HUES48 (cell line): ENCODE data around the gene PSEN2.

Experiments used
- H3K27ac ChIP-seq: one replicate; pipeline ENCODE4 v1.7.0; 2013; ENCODE audit warnings: low read depth, low read length, inconsistent platforms
- H3K27me3 ChIP-seq: 2 replicates; pipeline ENCODE4 v1.6.1; 2013; ENCODE audit warnings: mild to moderate bottlenecking, low read length; ENCODE audit not compliant: control insufficient read depth, insufficient read depth
- H3K36me3 ChIP-seq: 2 replicates; pipeline ENCODE4 v1.6.1; 2013; ENCODE audit warnings: low read length; ENCODE audit not compliant: control insufficient read depth, insufficient read depth
- H3K4me1 ChIP-seq: 2 replicates; pipeline ENCODE4 v1.6.1; 2013; ENCODE audit warnings: mild to moderate bottlenecking, low read length; ENCODE audit not compliant: control insufficient read depth, insufficient read depth
- H3K4me3 ChIP-seq: 2 replicates; pipeline ENCODE4 v1.5.1; 2013; ENCODE audit warnings: mild to moderate bottlenecking, low read depth, low read length
- H3K9ac ChIP-seq: 2 replicates; pipeline ENCODE4 v1.6.1; 2013; ENCODE audit warnings: mild to moderate bottlenecking, low read depth, low read length, moderate library complexity
- H3K9me3 ChIP-seq: 2 replicates; pipeline ENCODE4 v1.6.1; 2013; ENCODE audit warnings: low read length; ENCODE audit not compliant: control insufficient read depth, insufficient read depth

Gene PSEN2

DNA sequence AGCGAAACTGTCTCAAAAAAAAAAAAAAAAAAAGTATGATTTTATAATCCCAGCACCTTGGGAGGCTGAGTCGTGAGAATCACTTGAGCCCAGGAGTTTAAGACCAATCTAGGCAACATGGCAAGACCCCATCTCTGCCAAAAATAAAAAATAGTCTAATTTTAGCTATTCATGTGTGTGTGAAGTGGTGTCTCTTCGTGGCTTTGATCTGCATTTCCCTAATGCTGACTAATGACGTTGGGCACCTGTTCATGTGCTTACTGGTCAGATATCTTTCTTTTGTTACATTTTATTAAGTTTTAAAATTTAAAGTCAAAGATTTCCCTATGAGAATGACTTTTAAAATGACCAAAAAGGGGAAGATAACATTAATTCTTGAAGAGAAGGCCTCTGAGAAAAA is 31.0 kb downstream of the PSEN2 start:
- no peak overlapping the region for H3K4me3 ChIP-seq
- H3K27ac ChIP-seq = no peak overlapping the region
- H3K9me3 ChIP-seq = no peaks in the 10 kb centered on the region
- H3K27me3 ChIP-seq = no peaks in the 10 kb centered on the region
- peaks cover 21% of the 10 kb centered on the region for H3K36me3 ChIP-seq
- H3K9ac ChIP-seq = no peak overlapping the region
- no peaks in the 10 kb centered on the region for H3K4me1 ChIP-seq

DNA sequence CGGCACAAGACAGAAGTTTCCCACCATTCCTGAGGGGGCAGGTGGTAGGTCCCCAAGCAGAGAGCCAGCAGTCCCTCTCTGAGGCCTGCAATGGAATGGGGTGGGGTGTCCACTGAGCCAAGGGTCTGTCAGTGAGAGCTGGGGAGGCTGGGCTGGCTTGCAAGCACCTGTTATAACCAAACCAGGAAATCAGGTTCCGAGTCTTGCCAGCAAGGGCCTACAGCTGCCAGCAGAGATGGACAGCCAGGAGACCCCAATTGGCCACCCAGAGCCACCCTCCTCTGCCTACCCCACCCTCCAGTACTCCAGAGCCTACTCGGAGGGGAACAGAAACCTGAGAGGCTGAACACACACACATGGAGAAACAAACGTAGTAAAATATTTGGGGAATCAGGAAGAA is 32.2 kb downstream of the PSEN2 start:
- Histone ChIP-seq H3K4me3 (no peak overlapping the region), H3K36me3 (peaks cover 21% of the 10 kb centered on the region), H3K9ac (no peak overlapping the region), H3K4me1 (no peaks in the 10 kb centered on the region), H3K27me3 (no peaks in the 10 kb centered on the region), H3K9me3 (no peaks in the 10 kb centered on the region), H3K27ac (no peak overlapping the region)

DNA sequence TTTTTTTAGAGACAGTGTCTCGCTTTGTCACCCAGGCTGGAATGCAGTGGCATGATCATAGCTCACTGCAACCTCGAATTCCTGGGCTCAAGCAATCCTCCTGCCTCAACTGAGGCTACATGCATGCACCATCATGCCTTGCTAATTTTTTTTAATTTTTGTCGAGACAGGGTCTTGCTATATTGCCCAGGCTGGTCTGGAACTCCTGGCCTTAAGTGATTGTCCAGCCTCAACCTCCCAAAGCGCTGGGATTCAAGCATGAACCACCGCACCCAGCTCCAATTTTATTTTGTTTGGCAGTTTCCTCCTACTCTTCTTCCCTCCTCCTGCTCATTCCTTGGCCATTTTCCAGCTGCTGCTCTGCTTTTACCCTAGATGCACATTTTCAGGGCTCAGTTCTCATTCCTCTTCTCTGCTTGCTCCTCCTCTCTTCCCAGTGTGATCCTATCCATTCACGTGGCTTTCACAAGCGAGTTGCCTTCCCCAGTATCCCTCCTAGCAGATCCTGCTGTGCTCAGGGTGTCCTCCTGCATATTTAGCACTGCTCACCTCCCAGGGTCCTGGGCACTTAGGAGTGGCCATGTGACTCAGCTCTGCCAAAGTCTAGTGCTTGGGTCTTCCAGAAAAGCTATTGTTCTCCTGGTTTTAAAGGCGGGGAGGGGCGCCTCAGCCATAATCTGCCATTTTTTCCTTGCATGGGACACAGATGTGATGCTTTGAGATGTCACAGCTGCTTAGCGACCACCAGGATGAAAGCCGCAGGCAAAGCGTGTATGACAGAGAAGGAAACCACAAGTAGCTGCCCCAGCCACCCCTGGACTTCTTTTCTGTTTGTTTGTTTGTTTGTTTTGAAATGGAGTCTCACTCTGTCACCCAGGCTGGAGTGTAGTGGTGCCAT is 33.7 kb downstream of the PSEN2 start:
- Histone ChIP-seq H3K9ac (no peak overlapping the region), H3K27me3 (no peaks in the 10 kb centered on the region), H3K4me1 (no peaks in the 10 kb centered on the region), H3K9me3 (no peaks in the 10 kb centered on the region), H3K27ac (no peak overlapping the region), H3K4me3 (no peak overlapping the region), H3K36me3 (peaks cover 21% of the 10 kb centered on the region)

- Histone ChIP-seq H3K4me3 (no peak overlapping the region), H3K4me1 (no peaks in the 10 kb centered on the region), H3K27ac (no peak overlapping the region), H3K36me3 (peaks cover 14% of the 10 kb centered on the region), H3K27me3 (no peaks in the 10 kb centered on the region), H3K9me3 (no peaks in the 10 kb centered on the region), H3K9ac (no peak overlapping the region)
These were observed 34.4 kb downstream of the PSEN2 start for GRCh38 chr1:226904772-226905171.

DNA sequence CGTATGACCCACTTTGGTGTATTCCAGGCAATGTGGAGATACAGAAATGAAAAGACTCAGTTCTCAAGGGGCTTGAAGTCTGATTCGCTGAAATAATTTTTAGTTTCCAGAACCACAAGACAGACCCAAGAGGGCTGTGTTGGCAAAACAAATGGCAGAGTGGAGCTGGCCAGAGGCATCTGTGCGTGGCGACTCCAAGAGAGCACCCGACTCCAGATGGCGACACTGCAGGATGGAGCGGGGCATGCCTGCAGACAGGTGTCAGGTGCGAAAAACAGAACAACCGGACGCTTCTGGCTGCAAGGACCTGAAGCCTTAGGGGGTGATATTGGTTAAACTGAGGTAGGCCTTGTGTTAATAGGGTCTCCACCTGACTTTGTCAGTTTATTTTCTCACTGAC is 38.0 kb downstream of the PSEN2 start:
- Histone ChIP-seq H3K27me3 (no peaks in the 10 kb centered on the region), H3K36me3 (0 out of 2 replicates have a peak, but pooled peaks cover under 1% of the 10 kb centered on the region), H3K4me3 (no peak overlapping the region)

GRCh38 chr1:226908913-226909312 is 38.5 kb downstream of the PSEN2 start:
- Histone ChIP-seq H3K9me3 (no peaks in the 10 kb centered on the region), H3K4me3 (no peak overlapping the region), H3K4me1 (no peaks in the 10 kb centered on the region), H3K27ac (no peak overlapping the region), H3K36me3 (no peaks in the 10 kb centered on the region), H3K27me3 (no peaks in the 10 kb centered on the region), H3K9ac (no peak overlapping the region)

More for the DNA sequence above, 38.0 kb downstream of the PSEN2 start:
- Histone ChIP-seq H3K9ac (no peak overlapping the region), H3K4me1 (no peaks in the 10 kb centered on the region), H3K9me3 (no peaks in the 10 kb centered on the region), H3K27ac (no peak overlapping the region)

GRCh38 chr1:226912587-226913176 is 42.3 kb downstream of the PSEN2 start:
- Histone ChIP-seq H3K9ac (no peak overlapping the region), H3K27me3 (no peaks in the 10 kb centered on the region), H3K4me3 (no peak overlapping the region), H3K9me3 (no peaks in the 10 kb centered on the region), H3K36me3 (no peaks in the 10 kb centered on the region), H3K4me1 (no peaks in the 10 kb centered on the region), H3K27ac (no peak overlapping the region)

- Histone ChIP-seq H3K9me3 (no peaks in the 10 kb centered on the region), H3K9ac (no peak overlapping the region), H3K4me1 (no peaks in the 10 kb centered on the region), H3K4me3 (no peak overlapping the region), H3K36me3 (no peaks in the 10 kb centered on the region), H3K27me3 (no peaks in the 10 kb centered on the region), H3K27ac (no peak overlapping the region)
These were observed 45.2 kb downstream of the PSEN2 start for GRCh38 chr1:226915672-226915995.

GRCh38 chr1:226916497-226916896 is 46.1 kb downstream of the PSEN2 start:
- Histone ChIP-seq H3K27me3 (no peaks in the 10 kb centered on the region), H3K9ac (no peak overlapping the region), H3K27ac (no peak overlapping the region), H3K4me1 (no peaks in the 10 kb centered on the region), H3K4me3 (no peak overlapping the region), H3K9me3 (no peaks in the 10 kb centered on the region), H3K36me3 (no peaks in the 10 kb centered on the region)

GRCh38 chr1:226919587-226919986 is 49.2 kb downstream of the PSEN2 start:
- no peaks in the 10 kb centered on the region for H3K4me1 ChIP-seq
- no peaks in the 10 kb centered on the region for H3K9me3 ChIP-seq
- H3K4me3 ChIP-seq = no peak overlapping the region
- H3K9ac ChIP-seq = no peak overlapping the region
- H3K36me3 ChIP-seq = no peaks in the 10 kb centered on the region
- no peak overlapping the region for H3K27ac ChIP-seq
- H3K27me3 ChIP-seq = no peaks in the 10 kb centered on the region

- no peaks in the 10 kb centered on the region for H3K36me3 ChIP-seq
- no peak overlapping the region for H3K9ac ChIP-seq
- H3K9me3 ChIP-seq = no peaks in the 10 kb centered on the region
- no peaks in the 10 kb centered on the region for H3K27me3 ChIP-seq
- no peak overlapping the region for H3K27ac ChIP-seq
- no peak overlapping the region for H3K4me3 ChIP-seq
- no peaks in the 10 kb centered on the region for H3K4me1 ChIP-seq
These were observed 49.6 kb downstream of the PSEN2 start for GRCh38 chr1:226919995-226920394.
